ENCODE results near the gene TBC1D24. TPM values are rescaled to one million over a fixed set of nuclear protein-coding genes. Genes with fewer than 3 reads are reported as not detected.

Gene TBC1D24
- total RNA-seq, 4 donors from 2014 or later = 0.59 to 21.6 (median 4.6) TPM

DNA sequence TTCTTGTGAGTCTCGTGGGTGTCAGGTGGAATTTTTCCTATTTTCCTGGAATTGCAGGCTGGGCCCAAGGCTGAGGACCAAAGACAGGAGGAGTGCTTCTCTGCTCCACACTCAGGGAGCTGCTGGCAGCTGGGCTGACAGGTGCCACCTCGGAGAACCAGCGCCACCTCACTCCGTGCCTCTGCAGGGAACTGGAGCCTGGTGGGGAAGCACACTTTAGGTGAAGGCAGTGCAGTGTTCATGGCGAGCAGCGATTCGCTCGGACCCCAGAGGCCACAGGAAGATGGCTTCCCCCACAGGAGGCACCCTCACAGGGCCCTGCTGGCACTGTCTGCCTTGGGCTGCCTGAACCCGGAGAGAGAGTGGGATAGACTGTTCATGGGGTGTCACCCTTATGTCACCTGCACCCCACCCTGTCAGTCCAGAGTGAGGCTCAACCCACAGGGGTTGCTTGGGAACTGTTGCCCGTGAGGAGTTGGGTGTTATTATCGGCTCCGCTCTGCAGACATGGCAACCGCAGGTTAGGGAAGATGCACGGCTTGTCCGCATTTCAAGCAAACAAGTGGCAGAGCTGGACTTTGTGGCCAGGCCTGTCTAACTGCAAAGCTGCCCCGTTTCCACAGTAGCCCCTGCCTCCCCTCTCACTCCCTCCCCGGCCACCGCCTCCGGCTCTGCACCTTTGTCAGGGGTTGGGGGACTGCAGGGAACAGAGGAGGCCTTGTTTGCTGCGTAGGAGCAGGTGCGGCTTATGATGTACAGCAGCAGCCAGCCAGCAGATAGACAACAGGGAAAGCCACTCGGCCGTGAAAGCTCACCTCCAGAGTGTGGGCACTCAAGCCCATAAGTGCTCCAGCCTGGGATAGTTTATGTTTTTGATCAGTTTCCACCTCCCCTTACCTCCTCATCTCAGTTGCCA is 15.5 kb downstream of the TBC1D24 start:
- no peaks in the 10 kb centered on the region for H3K27me3 ChIP-seq
- H3K4me1 ChIP-seq = no peaks in the 10 kb centered on the region
- intact Hi-C loops (cut with DNase I; ENCODE audit: low total_unique reads) = loop anchor here (10.0 kb wide), 1 partner anchor 156 kb away; no protein-coding TSS in a partner anchor
- no peak for DNase-seq
- H3K27ac ChIP-seq = no peak overlapping the region
- no peak for TF ChIP-seq POLR2A (IDR thresholded peaks at IDR 0.05)
- TF ChIP-seq, protein P1, sequence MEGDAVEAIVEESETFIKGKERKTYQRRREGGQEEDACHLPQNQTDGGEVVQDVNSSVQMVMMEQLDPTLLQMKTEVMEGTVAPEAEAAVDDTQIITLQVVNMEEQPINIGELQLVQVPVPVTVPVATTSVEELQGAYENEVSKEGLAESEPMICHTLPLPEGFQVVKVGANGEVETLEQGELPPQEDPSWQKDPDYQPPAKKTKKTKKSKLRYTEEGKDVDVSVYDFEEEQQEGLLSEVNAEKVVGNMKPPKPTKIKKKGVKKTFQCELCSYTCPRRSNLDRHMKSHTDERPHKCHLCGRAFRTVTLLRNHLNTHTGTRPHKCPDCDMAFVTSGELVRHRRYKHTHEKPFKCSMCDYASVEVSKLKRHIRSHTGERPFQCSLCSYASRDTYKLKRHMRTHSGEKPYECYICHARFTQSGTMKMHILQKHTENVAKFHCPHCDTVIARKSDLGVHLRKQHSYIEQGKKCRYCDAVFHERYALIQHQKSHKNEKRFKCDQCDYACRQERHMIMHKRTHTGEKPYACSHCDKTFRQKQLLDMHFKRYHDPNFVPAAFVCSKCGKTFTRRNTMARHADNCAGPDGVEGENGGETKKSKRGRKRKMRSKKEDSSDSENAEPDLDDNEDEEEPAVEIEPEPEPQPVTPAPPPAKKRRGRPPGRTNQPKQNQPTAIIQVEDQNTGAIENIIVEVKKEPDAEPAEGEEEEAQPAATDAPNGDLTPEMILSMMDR (IDR thresholded peaks at IDR 0.05) = no peak
- H3K36me3 ChIP-seq = no peaks in the 10 kb centered on the region
- H3K9me3 ChIP-seq = no peaks in the 10 kb centered on the region
- no peak overlapping the region for H3K4me3 ChIP-seq

DNA sequence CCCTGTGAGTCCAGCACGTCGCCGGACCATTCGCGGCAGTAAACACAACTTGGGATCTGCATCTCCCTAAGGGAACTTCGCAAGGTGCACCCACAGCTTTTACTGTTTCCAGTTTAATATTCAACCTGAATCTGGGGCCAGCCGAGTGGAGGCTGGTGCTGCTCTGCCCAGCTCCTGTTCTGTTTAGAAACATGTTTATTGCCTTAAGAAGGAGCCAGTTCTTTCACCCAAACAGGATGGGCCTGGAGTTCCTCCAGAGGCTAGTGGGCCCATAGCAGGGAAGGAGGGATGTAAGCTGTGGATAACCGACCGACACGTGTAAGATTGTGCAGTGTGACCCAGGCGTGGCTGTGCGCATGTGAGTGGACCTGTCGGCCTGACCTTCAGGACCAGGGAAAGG is 17.4 kb downstream of the TBC1D24 start:
- Histone ChIP-seq H3K27ac (no peak overlapping the region), H3K27me3 (no peaks in the 10 kb centered on the region), H3K36me3 (no peaks in the 10 kb centered on the region), H3K4me1 (no peaks in the 10 kb centered on the region), H3K4me3 (no peak overlapping the region), H3K9me3 (no peaks in the 10 kb centered on the region)
- TF ChIP-seq, protein P1 (IDR thresholded peaks at IDR 0.05) = no peak
- no peak for TF ChIP-seq POLR2A (IDR thresholded peaks at IDR 0.05)
- intact Hi-C loops (cut with DNase I; ENCODE audit: low total_unique reads) = loop anchor here (10.0 kb wide), 1 partner anchor 157 kb away; no protein-coding TSS in a partner anchor
- no peak for DNase-seq

DNA sequence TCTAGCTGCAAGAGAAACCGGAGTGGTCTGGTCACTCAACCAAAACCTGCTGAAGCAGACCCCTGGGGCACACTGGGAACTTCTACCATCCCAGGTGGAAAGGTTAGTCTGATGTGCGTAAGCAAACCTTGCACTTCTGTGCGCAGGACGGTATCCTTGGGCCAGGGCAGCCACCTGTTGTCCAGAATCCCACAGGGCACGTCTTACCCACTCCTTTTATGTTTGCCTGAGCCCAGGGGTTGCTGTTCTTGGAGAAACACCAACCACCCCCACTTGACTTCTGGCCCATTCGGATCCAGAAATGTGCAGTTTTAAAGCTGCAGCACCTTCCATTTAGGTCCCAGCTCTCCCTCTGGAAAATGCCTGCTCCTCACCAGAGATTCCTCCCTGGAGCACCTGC is 18.7 kb downstream of the TBC1D24 start:
- no peaks in the 10 kb centered on the region for H3K4me1 ChIP-seq
- no peaks in the 10 kb centered on the region for H3K9me3 ChIP-seq
- H3K4me3 ChIP-seq = no peak overlapping the region
- no peak for TF ChIP-seq POLR2A (IDR thresholded peaks at IDR 0.05)
- TF ChIP-seq, protein P1 (IDR thresholded peaks at IDR 0.05) = no peak
- intact Hi-C loops (cut with DNase I; ENCODE audit: low total_unique reads) = loop anchor here (10.0 kb wide), 1 partner anchor 159 kb away; no protein-coding TSS in a partner anchor
- H3K27ac ChIP-seq = no peak overlapping the region
- no peak for DNase-seq
- no peaks in the 10 kb centered on the region for H3K27me3 ChIP-seq
- H3K36me3 ChIP-seq = no peaks in the 10 kb centered on the region

DNA sequence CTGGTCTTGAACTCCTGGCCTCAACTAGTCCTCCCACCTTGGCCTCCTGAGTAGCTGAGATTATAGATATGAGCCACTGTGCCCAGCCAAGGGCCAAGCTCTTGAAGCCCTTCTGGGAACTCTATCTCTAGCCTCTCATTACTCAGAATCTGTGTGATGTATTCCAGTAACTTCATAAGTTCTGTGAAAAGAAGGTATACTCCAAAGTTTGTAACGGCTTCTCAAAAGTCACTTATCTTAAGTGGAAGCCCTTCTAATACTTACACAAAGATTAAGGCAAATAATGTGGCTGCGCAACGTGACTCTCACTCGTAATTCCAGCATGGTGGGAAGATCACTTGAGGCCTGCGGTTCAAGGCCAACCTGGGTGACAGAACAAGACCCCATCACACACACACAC is 19.7 kb downstream of the TBC1D24 start:
- intact Hi-C loops (cut with DNase I; ENCODE audit: low total_unique reads) = loop anchor here (10.0 kb wide), 1 partner anchor 160 kb away; no protein-coding TSS in a partner anchor
- no peaks in the 10 kb centered on the region for H3K4me1 ChIP-seq
- no peaks in the 10 kb centered on the region for H3K36me3 ChIP-seq

More for the DNA sequence above, 19.7 kb downstream of the TBC1D24 start:
- DNase-seq = no peak
- Histone ChIP-seq H3K27me3 (no peaks in the 10 kb centered on the region), H3K9me3 (no peaks in the 10 kb centered on the region), H3K4me3 (no peak overlapping the region), H3K27ac (no peak overlapping the region)
- TF ChIP-seq, protein P1 (IDR thresholded peaks at IDR 0.05) = no peak
- no peak for TF ChIP-seq POLR2A (IDR thresholded peaks at IDR 0.05)
